Immature natural killer cell (primary cell): ENCODE data around the gene PEMT. TPM values are rescaled to one million over a fixed set of nuclear protein-coding genes. Genes with fewer than 3 reads are reported as not detected.
A peak's percentile ranks its signal among the peaks of the same experiment; 100 is the strongest.

Experiments used
- DNase-seq, 3 donors: peaks; one replicate each; pipeline ENCODE4 v3.0.0; 2022; ENCODE audit warnings: mixed read lengths in 1 of 3
- H3K27ac Mint-ChIP-seq, 6 donors: one replicate each; pipeline ENCODE4 v1.8.0; 2020; ENCODE audit warnings: mixed read lengths in 6 of 6, mild to moderate bottlenecking in 5 of 6, inconsistent platforms in 4 of 6, moderate library complexity in 3 of 6
- H3K27me3 Mint-ChIP-seq, 3 donors: one replicate each; pipeline ENCODE4 v1.8.0; 2020 to 2021; ENCODE audit warnings: low read depth in 3 of 3, mild to moderate bottlenecking in 3 of 3, mixed read lengths in 3 of 3, moderate library complexity in 3 of 3, inconsistent platforms in 1 of 3
- H3K36me3 Mint-ChIP-seq, 3 donors: one replicate each; pipeline ENCODE4 v1.8.0; 2020; ENCODE audit warnings: mixed read lengths in 3 of 3, inconsistent platforms in 2 of 3, mild to moderate bottlenecking in 2 of 3
- H3K4me1 Mint-ChIP-seq, 2 donors: one replicate each; pipeline ENCODE4 v1.8.0; 2020; ENCODE audit warnings: inconsistent platforms in 2 of 2, mild to moderate bottlenecking in 2 of 2, mixed read lengths in 2 of 2, moderate library complexity in 1 of 2
- H3K4me3 Mint-ChIP-seq, 5 donors: one replicate each; pipeline ENCODE4 v1.8.0; 2020; ENCODE audit warnings: mild to moderate bottlenecking in 5 of 5, mixed read lengths in 5 of 5, inconsistent platforms in 3 of 5, moderate library complexity in 3 of 5
- H3K9me3 Mint-ChIP-seq, 6 donors: one replicate each; pipeline ENCODE4 v1.8.0; 2020; ENCODE audit warnings: mild to moderate bottlenecking in 6 of 6, mixed read lengths in 6 of 6, inconsistent platforms in 4 of 6, moderate library complexity in 3 of 6
- polyA plus RNA-seq, 3 donors: library from polyadenylated mRNA; unstranded; fragments of 300-500 nt; fragmentation: Illumina TruSeq; gene quantifications; one replicate each; pipeline ENCODE4 v1.2.3, GENCODE V29; 2021

The PEMT gene
- polyA plus RNA-seq, 3 donors from 2014 or later, result 18.0 to 41.6 (median 31.4) TPM

DNA sequence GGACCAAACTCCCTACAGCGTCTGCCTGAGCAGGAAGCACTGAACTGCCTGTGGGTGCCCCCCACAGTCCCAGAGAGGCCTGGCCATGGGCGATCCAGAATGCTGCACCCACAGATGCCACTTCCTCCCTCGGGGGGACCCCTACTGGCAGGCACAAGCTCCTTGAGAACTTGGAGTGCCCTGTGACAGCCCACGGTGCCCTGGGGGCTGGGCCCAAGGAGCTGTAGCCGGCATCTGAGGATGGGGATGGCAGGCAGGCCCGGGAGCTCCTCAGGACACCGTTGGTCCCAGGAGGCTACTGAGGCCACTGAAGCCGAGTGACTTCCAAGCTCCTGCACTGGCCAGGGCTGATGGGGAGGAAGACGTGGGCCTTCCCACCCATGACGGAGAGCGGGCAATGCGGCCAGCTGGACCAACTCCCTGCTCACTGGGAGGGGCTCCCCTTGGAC lies 80.2 kb downstream of the PEMT start:
- Mint-ChIP-seq H3K4me1 (no peaks in the 10 kb centered on the region), H3K9me3 (no peaks in the 10 kb centered on the region), H3K4me3 (no peak overlapping the region), H3K27me3 (peaks cover 0 to 3% (median 0%) of the 10 kb centered on the region in 3 donors), H3K36me3 (no peaks in the 10 kb centered on the region), H3K27ac (no peak overlapping the region)
- DNase-seq, result no peak

DNA sequence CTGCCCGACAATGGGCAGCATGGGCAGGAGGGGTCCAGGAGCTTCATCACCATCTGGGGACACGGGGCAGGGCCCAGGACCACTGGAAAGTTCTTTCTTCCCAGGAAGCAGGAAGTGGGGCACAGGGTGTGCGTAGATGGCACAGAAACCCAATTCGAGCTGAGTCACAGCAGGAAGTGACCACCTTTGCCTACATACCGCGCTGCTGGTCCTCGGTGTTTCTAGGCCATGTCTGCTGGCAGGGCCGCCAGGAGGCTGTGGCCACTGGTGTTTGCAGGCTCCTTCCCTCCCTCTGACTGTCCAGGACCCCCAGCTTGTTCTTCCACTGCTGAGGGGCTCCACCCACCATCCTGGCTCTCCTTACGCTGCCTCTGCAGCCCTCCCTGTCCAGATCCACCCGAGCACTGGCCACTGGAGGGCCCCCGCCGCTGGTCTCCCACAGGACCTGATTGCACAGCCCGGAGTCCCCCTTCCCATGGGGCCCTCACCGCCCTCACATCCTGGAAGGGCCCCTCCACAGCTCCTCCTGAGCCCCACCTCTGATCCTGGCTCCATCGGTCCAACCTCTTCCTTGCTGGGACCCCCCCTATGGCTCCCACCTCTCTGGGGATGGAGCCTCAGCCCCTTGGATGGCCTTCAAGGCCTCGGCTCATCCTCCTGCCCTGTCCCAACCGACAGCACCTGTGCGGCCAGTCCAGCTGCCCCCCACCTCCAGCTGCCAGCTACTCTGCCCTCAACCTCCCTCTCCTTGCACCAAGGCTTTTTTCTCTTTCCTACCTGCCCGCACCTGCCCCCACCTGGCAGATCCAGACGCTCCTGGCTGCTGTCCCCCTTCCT lies 80.8 kb downstream of the PEMT start:
- H3K9me3 Mint-ChIP-seq, result no peaks in the 10 kb centered on the region
- DNase-seq, result no peak
- no peaks in the 10 kb centered on the region for H3K36me3 Mint-ChIP-seq
- H3K27ac Mint-ChIP-seq, result no peak overlapping the region
- no peaks in the 10 kb centered on the region for H3K4me1 Mint-ChIP-seq
- no peak overlapping the region for H3K4me3 Mint-ChIP-seq
- peaks cover 0 to 2% (median 0%) of the 10 kb centered on the region in 3 donors for H3K27me3 Mint-ChIP-seq

DNA sequence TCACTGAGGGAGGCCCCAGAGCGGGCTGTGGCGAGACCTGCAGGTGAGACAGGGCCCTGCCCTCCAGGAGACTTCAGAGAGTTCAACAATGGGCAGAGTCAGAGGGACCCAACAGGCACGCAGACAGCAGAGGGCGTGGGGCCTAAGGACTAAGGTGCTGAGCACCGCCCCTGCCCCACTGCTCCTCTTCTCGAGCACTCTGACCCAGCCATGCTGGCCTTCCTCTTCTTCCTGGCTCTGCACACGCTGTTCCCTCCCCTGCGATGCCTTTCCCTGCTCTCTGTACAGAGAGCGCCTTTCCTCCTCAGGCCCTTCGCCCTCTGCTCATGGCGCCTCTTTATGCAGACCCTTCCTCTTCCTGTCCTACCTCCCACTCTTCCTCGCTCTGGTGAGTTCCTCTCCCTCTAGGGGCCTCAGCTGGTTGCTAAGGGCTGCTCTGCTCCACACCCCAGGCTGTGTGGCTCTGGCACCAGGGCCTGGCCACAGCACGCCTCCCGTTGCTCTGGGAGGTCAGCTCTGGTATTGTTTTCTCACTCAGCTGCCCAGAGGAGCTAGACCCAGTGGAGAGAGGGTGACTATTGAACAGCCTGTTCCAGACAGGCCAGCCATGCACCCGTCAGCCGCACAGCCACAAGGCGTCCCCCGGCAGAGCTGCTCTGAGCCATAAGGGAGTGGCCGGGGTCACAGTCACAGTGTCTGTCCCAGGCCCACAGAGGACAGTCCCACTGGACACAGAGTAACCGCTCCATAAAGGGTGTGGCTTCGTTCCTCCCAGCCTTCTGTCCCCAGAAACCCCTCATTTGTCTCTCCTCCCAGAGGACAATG lies 81.7 kb downstream of the PEMT start:
- DNase-seq, result no peak
- H3K27ac Mint-ChIP-seq, result peak overlapping the region in 1 of 6 donors; percentile 66
- H3K36me3 Mint-ChIP-seq, result no peaks in the 10 kb centered on the region
- no peak overlapping the region for H3K4me3 Mint-ChIP-seq
- H3K4me1 Mint-ChIP-seq, result no peaks in the 10 kb centered on the region
- no peaks in the 10 kb centered on the region for H3K27me3 Mint-ChIP-seq
- no peaks in the 10 kb centered on the region for H3K9me3 Mint-ChIP-seq

DNA sequence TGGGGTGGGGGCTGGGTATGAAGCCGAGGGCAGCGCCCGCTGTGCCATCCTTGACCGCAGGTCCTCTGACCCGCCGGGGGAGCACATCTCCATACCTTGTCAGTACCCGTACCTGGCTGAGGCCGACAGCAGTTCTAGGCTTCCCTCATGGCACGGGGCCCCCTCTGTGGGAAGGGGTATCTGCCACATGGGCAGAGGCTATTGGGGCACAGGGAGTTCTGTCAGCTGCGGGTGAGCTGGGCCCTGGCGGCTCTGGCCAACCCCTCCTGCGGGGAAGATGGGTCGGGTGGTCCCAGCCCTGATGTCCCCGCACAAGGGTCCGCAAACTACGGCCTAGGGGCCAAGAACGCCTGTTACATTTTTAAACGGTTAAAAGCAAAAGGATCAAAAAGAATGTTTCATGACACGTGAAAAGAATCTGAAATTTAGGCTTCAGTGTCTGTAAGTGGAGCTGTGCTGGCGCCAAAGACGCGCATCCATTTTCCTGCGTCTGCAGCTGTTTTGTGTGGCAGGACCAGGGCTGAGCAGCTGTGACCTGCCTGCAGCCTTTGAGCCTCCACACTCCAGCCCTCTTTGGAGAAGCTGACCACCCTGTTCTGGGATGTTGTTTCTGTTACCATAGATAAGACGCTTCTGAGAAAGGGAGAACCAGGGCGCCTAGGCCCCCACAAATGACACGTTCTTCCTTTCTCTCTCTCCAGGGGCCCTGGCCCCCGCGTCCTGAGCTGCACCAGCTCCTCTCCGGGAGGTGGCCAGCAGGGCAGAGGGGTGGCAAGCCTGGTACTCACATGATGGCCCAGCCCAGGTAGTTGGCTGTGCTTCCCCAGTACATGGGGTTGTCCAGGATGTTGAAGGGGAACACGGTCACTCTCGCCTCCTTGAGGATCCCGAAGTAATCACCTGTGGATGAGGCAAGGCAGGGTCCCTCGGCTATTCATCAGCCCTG lies 82.6 kb downstream of the PEMT start:
- Mint-ChIP-seq H3K27me3 (no peaks in the 10 kb centered on the region), H3K9me3 (no peaks in the 10 kb centered on the region), H3K36me3 (no peaks in the 10 kb centered on the region), H3K4me1 (no peaks in the 10 kb centered on the region), H3K4me3 (no peak overlapping the region), H3K27ac (no peak overlapping the region)
- DNase-seq, result no peak

DNA sequence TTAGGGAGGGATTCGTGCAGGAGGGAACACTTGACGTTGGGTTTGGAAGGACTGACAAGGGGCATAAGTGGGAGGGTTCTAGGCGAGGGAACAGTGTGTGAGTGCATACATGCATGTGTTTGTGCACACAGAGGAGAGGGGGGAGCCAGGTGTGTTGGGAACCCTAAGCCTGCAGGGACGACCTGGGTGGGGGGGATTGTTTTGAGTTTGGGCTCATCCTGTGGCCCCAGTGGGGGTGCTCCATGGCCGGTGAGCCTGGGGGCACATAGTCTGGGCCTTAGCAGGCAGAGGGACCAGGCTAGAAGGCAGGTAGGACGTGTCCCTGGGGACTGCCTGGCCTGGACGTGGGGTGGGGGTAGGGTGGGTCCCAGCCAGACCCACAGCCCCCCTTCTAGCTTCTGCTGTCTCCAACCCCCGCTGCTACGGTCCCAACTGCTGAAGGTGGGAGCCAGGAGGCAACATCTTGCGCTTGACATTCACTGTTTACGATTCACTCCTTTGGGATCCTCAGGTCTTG lies 83.4 kb downstream of the PEMT start:
- Mint-ChIP-seq H3K4me3 (no peak overlapping the region), H3K36me3 (no peaks in the 10 kb centered on the region), H3K27ac (no peak overlapping the region), H3K27me3 (no peaks in the 10 kb centered on the region), H3K4me1 (no peaks in the 10 kb centered on the region), H3K9me3 (no peaks in the 10 kb centered on the region)
- no peak for DNase-seq

GRCh38 chr17:17507465-17508011 lies 84.0 kb downstream of the PEMT start:
- Mint-ChIP-seq H3K4me3 (no peak overlapping the region), H3K36me3 (no peaks in the 10 kb centered on the region), H3K9me3 (no peaks in the 10 kb centered on the region), H3K27me3 (no peaks in the 10 kb centered on the region), H3K4me1 (no peaks in the 10 kb centered on the region), H3K27ac (no peak overlapping the region)
- no peak for DNase-seq

DNA sequence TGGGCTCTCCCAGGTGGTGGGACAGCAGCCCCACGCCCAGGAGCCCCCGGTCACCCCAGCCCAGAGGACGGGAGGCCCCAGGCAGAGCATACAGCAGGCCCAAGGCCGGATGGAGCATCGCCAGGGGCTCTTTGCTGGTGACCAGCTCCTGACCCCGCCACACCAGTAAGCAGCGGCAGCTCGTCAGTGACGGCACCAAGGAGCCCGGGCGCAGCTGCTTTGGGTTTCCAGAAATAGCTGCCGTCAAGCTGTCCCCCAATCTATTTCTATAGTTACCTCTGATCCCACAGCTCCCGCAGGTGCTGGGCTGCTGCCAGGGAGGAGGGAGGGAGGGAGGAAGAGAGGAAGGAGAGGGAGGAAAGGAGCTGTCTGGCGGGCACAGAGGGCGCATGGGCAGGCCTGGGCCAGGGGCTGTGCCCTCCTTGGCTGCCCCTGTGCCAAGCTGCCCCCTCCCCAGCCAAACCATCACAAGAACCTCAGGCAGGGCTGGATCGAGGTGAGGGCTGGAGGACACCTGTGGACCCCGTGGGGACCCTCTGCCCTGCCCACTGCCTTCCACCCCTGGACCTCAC lies 84.5 kb downstream of the PEMT start:
- Mint-ChIP-seq H3K36me3 (no peaks in the 10 kb centered on the region), H3K9me3 (no peaks in the 10 kb centered on the region), H3K27me3 (no peaks in the 10 kb centered on the region), H3K4me3 (no peak overlapping the region), H3K27ac (no peak overlapping the region), H3K4me1 (no peaks in the 10 kb centered on the region)
- DNase-seq, result no peak

DNA sequence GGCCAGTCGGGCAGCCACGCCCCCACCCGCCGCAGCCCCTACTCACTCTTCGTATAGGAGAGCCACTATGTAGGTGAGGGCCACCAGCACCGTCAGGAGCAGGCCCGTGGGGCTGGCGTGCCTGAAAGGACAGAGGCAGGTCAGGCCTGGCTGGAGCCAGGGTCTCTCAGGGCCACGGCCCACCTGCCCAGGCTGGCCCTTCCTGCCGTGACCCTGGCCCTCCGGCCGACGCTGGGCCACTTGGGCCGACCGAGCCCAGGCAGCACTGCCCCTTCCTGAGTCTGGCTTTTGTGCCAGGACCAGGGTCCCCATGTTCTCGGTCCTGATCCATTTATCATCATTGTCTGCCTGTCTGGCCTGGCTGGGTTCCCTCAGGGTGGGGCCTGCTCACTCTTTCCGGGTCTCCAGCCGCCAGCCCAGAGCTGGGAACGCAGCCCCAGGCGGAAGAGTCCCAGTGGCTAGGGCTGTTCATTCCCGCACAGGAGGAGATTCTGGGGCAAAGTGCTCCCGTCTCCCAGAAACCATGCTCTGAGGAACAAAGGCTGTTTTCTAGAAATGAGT lies 85.2 kb downstream of the PEMT start:
- DNase-seq, result no peak
- Mint-ChIP-seq H3K4me3 (no peak overlapping the region), H3K4me1 (no peaks in the 10 kb centered on the region), H3K36me3 (no peaks in the 10 kb centered on the region), H3K9me3 (no peaks in the 10 kb centered on the region), H3K27me3 (no peaks in the 10 kb centered on the region), H3K27ac (no peak overlapping the region)

DNA sequence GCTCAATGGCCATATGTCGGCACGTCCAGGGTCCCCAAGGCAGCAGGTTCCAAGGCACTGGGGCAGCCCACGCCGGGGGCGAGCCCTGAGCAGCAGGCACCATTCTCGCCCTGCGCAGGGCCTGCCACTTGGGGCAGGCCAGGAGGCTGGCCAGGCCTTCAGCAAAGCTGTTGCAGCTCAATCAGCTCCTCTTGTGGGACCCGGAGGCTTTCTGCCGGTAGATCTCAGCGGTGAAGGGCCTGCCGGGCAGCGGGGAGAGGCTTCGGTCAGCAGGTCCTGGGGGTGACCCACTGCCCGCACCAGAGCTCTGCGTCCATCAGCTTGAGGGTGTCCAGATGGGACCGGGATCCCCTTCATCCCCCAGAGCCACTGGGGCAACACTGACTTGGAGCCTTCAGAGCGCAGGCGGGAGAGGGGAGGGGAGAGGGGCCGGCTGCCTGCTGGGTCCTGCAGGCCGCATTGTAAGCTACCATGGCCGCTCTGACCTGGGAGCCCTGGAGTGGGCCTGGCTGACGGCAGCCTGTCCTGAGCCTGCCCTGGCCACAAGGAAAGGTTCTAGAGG lies 85.8 kb downstream of the PEMT start:
- DNase-seq, result no peak
- no peak overlapping the region for H3K4me3 Mint-ChIP-seq
- no peak overlapping the region for H3K27ac Mint-ChIP-seq
- no peaks in the 10 kb centered on the region for H3K36me3 Mint-ChIP-seq
- peaks cover 0 to 2% (median 0%) of the 10 kb centered on the region in 3 donors for H3K27me3 Mint-ChIP-seq
- no peaks in the 10 kb centered on the region for H3K4me1 Mint-ChIP-seq
- H3K9me3 Mint-ChIP-seq, result no peaks in the 10 kb centered on the region

DNA sequence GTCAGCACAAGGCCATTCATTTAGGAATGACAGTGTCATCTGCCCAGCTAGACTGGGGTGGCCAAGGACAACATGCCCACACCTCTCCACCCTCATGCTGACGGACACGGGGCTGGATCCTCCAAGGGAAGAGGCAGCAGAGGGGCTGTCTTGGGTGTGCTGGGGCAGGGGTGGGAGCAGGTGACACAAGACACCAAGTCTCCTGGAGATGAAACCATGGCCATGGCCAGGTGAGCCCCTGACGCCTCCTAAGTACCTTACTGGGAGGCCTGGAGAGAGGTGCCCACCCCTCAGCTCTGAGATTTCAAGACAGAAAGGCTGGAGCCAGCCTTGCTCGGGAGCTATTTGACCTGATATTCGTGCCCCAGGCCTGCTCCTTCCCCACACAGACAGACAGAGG lies 86.4 kb downstream of the PEMT start:
- H3K4me1 Mint-ChIP-seq, result no peaks in the 10 kb centered on the region

GRCh38 chr17:17504341-17505140 lies 87.0 kb downstream of the PEMT start:
- no peaks in the 10 kb centered on the region for H3K9me3 Mint-ChIP-seq
- H3K27me3 Mint-ChIP-seq, result peaks cover 0 to 3% (median 0%) of the 10 kb centered on the region in 3 donors
- no peak for DNase-seq
- no peaks in the 10 kb centered on the region for H3K4me1 Mint-ChIP-seq
- H3K36me3 Mint-ChIP-seq, result no peaks in the 10 kb centered on the region
- no peak overlapping the region for H3K4me3 Mint-ChIP-seq
- H3K27ac Mint-ChIP-seq, result no peak overlapping the region

More for the DNA sequence above, 86.4 kb downstream of the PEMT start:
- no peaks in the 10 kb centered on the region for H3K36me3 Mint-ChIP-seq
- H3K4me3 Mint-ChIP-seq, result no peak overlapping the region
- H3K27me3 Mint-ChIP-seq, result peaks cover 0 to 3% (median 0%) of the 10 kb centered on the region in 3 donors
- DNase-seq, result no peak
- no peak overlapping the region for H3K27ac Mint-ChIP-seq
- no peaks in the 10 kb centered on the region for H3K9me3 Mint-ChIP-seq
